ENCODE results near the gene SLC26A5.
"Not testable (repeated sequence)": the region's sequence is repeated elsewhere in the genome, so short reads cannot be mapped to it uniquely, and the experiment has no call there.

The SLC26A5 gene

DNA sequence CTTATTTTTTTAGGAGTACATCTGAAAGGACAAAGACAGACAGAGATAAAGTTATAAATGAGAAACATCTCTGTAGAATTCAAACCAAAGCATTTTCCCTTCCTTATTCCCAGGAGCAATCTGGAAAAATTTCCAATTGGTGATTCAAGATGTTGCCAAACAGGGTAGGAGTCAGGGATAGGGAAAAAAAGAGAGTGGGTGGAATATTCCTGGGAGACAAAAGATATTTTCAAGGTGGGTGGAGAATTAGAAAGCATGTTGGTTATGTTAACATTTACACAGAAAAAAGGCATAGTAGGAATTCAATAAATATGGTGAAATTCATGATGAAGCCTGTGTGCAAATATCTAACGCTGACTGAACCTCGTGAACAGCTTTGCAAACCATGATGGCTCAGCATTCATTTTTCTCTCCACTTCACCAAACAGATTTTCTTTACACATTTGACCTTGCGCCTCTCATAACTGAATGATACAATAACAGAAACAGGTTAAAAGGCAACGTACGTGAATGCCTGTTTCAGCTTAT is 25.1 kb downstream of the SLC26A5 start:
- no peak for TF ChIP-seq CTCF (IDR thresholded peaks at IDR 0.05)
- no peaks in the 10 kb centered on the region for H3K4me1 ChIP-seq (ENCODE audit: control insufficient read depth in 1 of 2, insufficient read depth in 1 of 2, low read depth in 1 of 2, low read length in 1 of 2)
- no peak overlapping the region for H3K4me3 ChIP-seq (ENCODE audit: low read depth in 1 of 2, low read length in 1 of 2)
- H3K9me3 ChIP-seq: no peaks in the 10 kb centered on the region
- no peak overlapping the region for H3K27ac ChIP-seq
- no peaks in the 10 kb centered on the region for H3K36me3 ChIP-seq
- H3K27me3 ChIP-seq: peaks cover 10% of the 10 kb centered on the region

GRCh38 chr7:103418241-103418640 is 27.8 kb downstream of the SLC26A5 start:
- TF ChIP-seq CTCF (IDR thresholded peaks at IDR 0.05): no peak
- no peaks in the 10 kb centered on the region for H3K4me1 ChIP-seq (ENCODE audit: control insufficient read depth in 1 of 2, insufficient read depth in 1 of 2, low read depth in 1 of 2, low read length in 1 of 2)
- H3K27me3 ChIP-seq: peaks cover 12% of the 10 kb centered on the region
- H3K27ac ChIP-seq: no peak overlapping the region
- H3K36me3 ChIP-seq: no peaks in the 10 kb centered on the region
- no peak overlapping the region for H3K4me3 ChIP-seq (ENCODE audit: low read depth in 1 of 2, low read length in 1 of 2)
- H3K9me3 ChIP-seq: no peaks in the 10 kb centered on the region

GRCh38 chr7:103413407-103413806 is 32.6 kb downstream of the SLC26A5 start:
- Histone ChIP-seq H3K4me1 (ENCODE audit: control insufficient read depth in 1 of 2, insufficient read depth in 1 of 2, low read depth in 1 of 2, low read length in 1 of 2) (no peaks in the 10 kb centered on the region), H3K36me3 (no peaks in the 10 kb centered on the region), H3K4me3 (ENCODE audit: low read depth in 1 of 2, low read length in 1 of 2) (no peak overlapping the region), H3K9me3 (no peaks in the 10 kb centered on the region), H3K27me3 (peaks cover 12% of the 10 kb centered on the region), H3K27ac (no peak overlapping the region)
- no peak for TF ChIP-seq CTCF (IDR thresholded peaks at IDR 0.05)

- Histone ChIP-seq H3K27ac (no peak overlapping the region), H3K4me1 (ENCODE audit: control insufficient read depth in 1 of 2, insufficient read depth in 1 of 2, low read depth in 1 of 2, low read length in 1 of 2) (no peaks in the 10 kb centered on the region), H3K27me3 (peaks cover 12% of the 10 kb centered on the region), H3K9me3 (no peaks in the 10 kb centered on the region), H3K4me3 (ENCODE audit: low read depth in 1 of 2, low read length in 1 of 2) (no peak overlapping the region), H3K36me3 (no peaks in the 10 kb centered on the region)
- TF ChIP-seq CTCF (IDR thresholded peaks at IDR 0.05): no peak
Measured at GRCh38 chr7:103412151-103412550, 33.9 kb downstream of the SLC26A5 start.

- not testable (repeated sequence) for H3K4me1 ChIP-seq (ENCODE audit: control insufficient read depth in 1 of 2, insufficient read depth in 1 of 2, low read depth in 1 of 2, low read length in 1 of 2); H3K27me3 ChIP-seq; H3K36me3 ChIP-seq; H3K27ac ChIP-seq; H3K4me3 ChIP-seq (ENCODE audit: low read depth in 1 of 2, low read length in 1 of 2); H3K9me3 ChIP-seq
Measured at GRCh38 chr7:103405789-103406613, 40.0 kb downstream of the SLC26A5 start.

DNA sequence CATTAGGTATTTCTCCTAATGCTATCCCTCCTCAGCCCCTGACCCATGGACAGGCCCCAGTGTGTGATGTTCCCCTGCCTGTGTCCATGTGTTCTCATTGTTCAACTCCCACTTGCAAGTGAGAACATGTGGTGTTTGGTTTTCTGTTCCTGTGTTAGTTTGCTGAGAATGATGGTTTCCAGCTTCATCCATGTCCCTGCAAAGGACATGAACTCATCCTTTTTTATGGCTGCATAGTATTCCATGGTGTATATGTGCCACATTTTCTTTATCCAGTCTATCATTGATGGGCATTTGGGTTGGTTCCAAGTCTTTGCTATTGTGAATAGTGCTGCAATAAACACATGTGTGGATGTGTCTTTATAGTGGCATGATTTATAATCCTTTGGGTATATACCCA is 46.3 kb downstream of the SLC26A5 start:
- not testable (repeated sequence) for H3K27me3 ChIP-seq; H3K36me3 ChIP-seq; H3K4me3 ChIP-seq (ENCODE audit: low read depth in 1 of 2, low read length in 1 of 2); H3K27ac ChIP-seq; H3K9me3 ChIP-seq; H3K4me1 ChIP-seq (ENCODE audit: control insufficient read depth in 1 of 2, insufficient read depth in 1 of 2, low read depth in 1 of 2, low read length in 1 of 2)

All from neutrophil (primary cell).